Fibroblast of skin of scalp (primary cell): ENCODE measurements around the gene LYZL1. TPM values are rescaled to one million over a fixed set of nuclear protein-coding genes. Genes with fewer than 3 reads are reported as not detected.
A peak's percentile ranks its signal among the peaks of the same experiment; 100 is the strongest.
"Not testable (repeated sequence)": the region's sequence is repeated elsewhere in the genome, so short reads cannot be mapped to it uniquely, and the experiment has no call there.

ENCODE experiments used
- DNase-seq: peaks from one replicate; pipeline ENCODE4 v3.0.0-alpha.2; 2013
- polyA plus RNA-seq, 2 experiments: library from polyadenylated mRNA; unstranded; fragments of 120-200 nt; gene quantifications; one replicate each; pipeline ENCODE4 v1.2.1, GENCODE V29; 2013; ENCODE audit not compliant: insufficient read length in 2 of 2

Gene LYZL1
- not detected for polyA plus RNA-seq (2013, experiment 1 of 2; ENCODE audit: insufficient read length)
- polyA plus RNA-seq (2013, experiment 2 of 2; ENCODE audit: insufficient read length) = not detected

GRCh38 chr10:29288906-29289305 lies at the start of gene LYZL1:
Gene LYZL1 (plus strand): TSS chr10:29289070. CDS start chr10:29291868, 2,798 bp downstream.
- not testable (repeated sequence) for DNase-seq

GRCh38 chr10:29239569-29240472 lies 49.0 kb upstream of the LYZL1 start:
- DNase-seq = peak; percentile 35

GRCh38 chr10:29240986-29241660 lies 47.7 kb upstream of the LYZL1 start:
- DNase-seq = no peak

GRCh38 chr10:29241925-29242324 lies 46.9 kb upstream of the LYZL1 start:
- DNase-seq = no peak

- DNase-seq = no peak
Observed at GRCh38 chr10:29243066-29243465, 45.8 kb upstream of the LYZL1 start.

- DNase-seq = no peak
Observed at GRCh38 chr10:29243750-29244149, 45.1 kb upstream of the LYZL1 start.

GRCh38 chr10:29244978-29245377 lies 43.9 kb upstream of the LYZL1 start:
- no peak for DNase-seq

- no peak for DNase-seq
Observed at GRCh38 chr10:29245476-29245875, 43.4 kb upstream of the LYZL1 start.

- no peak for DNase-seq
Observed at GRCh38 chr10:29246449-29246848, 42.4 kb upstream of the LYZL1 start.

- DNase-seq = no peak
Observed at GRCh38 chr10:29248158-29248557, 40.7 kb upstream of the LYZL1 start.

- DNase-seq = no peak
Observed at GRCh38 chr10:29249018-29249417, 39.9 kb upstream of the LYZL1 start.

GRCh38 chr10:29250066-29250465 lies 38.8 kb upstream of the LYZL1 start:
- no peak for DNase-seq

- peak; percentile 53 for DNase-seq
Observed at GRCh38 chr10:29252811-29253689, 35.8 kb upstream of the LYZL1 start.

- no peak for DNase-seq
Observed at GRCh38 chr10:29253690-29254029, 35.2 kb upstream of the LYZL1 start.

GRCh38 chr10:29254123-29255046 lies 34.5 kb upstream of the LYZL1 start:
- DNase-seq = peak; percentile 82

- no peak for DNase-seq
Observed at GRCh38 chr10:29255104-29255503, 33.8 kb upstream of the LYZL1 start.

GRCh38 chr10:29256019-29256418 lies 32.9 kb upstream of the LYZL1 start:
- DNase-seq = no peak

GRCh38 chr10:29256586-29256985 lies 32.3 kb upstream of the LYZL1 start:
- peak; percentile 18 for DNase-seq

- DNase-seq = peak; percentile 84
Observed at GRCh38 chr10:29257106-29257783, 31.6 kb upstream of the LYZL1 start.

GRCh38 chr10:29257784-29258135 lies 31.1 kb upstream of the LYZL1 start:
- no peak for DNase-seq

- DNase-seq = no peak
Observed at GRCh38 chr10:29259498-29259897, 29.4 kb upstream of the LYZL1 start.
